IPS-15b (cell line): ENCODE data around the gene UFD1.

ENCODE experiments used
- H3K27me3 ChIP-seq: one replicate; pipeline ENCODE4 v1.6.1; 2013; ENCODE audit warnings: low read length; ENCODE audit not compliant: control insufficient read depth, insufficient read depth
- H3K36me3 ChIP-seq: one replicate; pipeline ENCODE4 v1.6.1; 2013; ENCODE audit warnings: low read length; ENCODE audit not compliant: control insufficient read depth, insufficient read depth
- H3K4me1 ChIP-seq: one replicate; pipeline ENCODE4 v1.6.1; 2013; ENCODE audit warnings: mild to moderate bottlenecking, low read length; ENCODE audit not compliant: control insufficient read depth, insufficient read depth
- H3K4me3 ChIP-seq: one replicate; pipeline ENCODE4 v1.5.1; 2013; ENCODE audit warnings: low read depth, low read length
- H3K9ac ChIP-seq: one replicate; pipeline ENCODE4 v1.6.1; 2013; ENCODE audit warnings: low read depth, mild to moderate bottlenecking, low read length
- H3K9me3 ChIP-seq: one replicate; pipeline ENCODE4 v1.6.1; 2013; ENCODE audit warnings: mild to moderate bottlenecking, low read length; ENCODE audit not compliant: control insufficient read depth, insufficient read depth

Gene UFD1

DNA sequence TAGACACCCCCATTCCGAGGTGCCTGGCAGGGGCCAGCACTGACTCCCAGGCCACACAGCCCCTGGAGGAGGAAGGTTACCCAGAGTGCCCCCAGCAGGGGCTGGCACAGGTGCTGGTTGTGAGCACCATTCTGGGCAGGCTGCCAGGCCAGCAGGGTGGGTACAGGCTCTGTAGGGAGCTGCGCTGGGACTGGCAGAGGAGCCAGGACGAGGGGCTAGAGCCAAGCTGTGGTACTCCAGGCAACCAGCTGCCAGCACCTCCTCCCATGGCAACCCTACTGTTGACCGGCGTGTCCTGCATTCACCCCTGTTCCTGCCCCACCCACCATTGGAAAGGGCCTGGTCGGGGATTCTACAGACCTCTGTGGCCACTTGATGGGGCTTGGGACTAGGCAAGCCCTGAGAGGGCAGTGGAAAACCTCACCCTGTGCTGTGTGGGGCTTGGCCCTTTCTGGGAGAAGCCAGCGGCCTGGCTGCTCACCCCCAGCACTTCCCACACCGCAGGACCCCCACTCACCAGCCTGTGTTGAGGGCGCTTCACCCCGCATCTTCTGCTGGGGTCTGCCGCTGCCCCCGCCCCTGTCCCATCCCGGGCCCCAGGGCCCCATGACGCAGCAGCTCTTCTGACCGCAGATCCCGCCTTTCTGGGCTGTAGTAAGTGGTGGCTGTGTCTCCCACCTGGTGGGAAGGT, 43.3 kb upstream of the UFD1 start:
- H3K4me3 ChIP-seq, result peak overlapping the region; percentile 66

DNA sequence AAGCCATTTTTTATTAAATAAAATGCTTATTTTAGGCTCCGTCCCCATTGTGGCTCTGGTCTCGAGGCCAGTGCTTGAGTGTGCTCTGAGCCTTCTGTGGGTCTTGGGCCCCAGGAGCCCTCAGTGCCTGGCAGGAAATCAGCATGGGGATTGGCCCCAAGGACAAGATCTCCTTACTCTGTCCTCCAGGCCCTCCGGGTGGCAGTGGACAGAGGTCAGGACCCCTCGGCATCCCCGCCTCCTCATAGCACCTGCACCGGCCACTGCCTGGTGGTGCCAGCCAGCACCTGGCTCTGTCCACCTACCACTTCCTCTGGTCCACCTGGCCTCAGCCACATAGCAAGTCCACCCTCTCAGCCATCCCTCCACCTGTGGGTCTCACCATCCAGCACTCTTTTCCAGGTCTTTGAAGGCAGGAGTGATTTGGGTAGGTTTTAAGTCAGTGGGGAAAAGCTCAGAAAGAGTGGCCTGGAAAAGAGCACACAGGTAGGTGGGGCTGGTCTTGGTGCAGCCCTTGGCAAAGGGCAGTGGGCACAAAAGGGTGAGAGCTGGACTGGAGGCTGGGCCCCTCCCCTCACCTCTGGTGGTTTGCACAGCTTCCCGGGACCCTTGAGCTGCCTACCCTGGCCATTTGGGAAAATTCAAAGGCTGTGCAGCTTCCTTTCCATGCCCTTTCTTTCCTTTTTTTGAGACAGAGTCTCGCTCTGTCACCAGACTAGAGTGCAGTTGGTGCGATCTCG, 41.7 kb upstream of the UFD1 start:
- Histone ChIP-seq H3K4me1 (peaks cover 4% of the 10 kb centered on the region), H3K27me3 (peaks cover 24% of the 10 kb centered on the region), H3K9me3 (no peaks in the 10 kb centered on the region), H3K36me3 (peaks cover 16% of the 10 kb centered on the region), H3K9ac (no peak overlapping the region), H3K4me3 (no peak overlapping the region)

More for the DNA sequence above, 43.3 kb upstream of the UFD1 start:
- no peak overlapping the region for H3K9ac ChIP-seq
- H3K9me3 ChIP-seq, result no peaks in the 10 kb centered on the region
- H3K27me3 ChIP-seq, result peaks cover 24% of the 10 kb centered on the region
- H3K4me1 ChIP-seq, result peaks cover 4% of the 10 kb centered on the region
- H3K36me3 ChIP-seq, result peaks cover 4% of the 10 kb centered on the region

DNA sequence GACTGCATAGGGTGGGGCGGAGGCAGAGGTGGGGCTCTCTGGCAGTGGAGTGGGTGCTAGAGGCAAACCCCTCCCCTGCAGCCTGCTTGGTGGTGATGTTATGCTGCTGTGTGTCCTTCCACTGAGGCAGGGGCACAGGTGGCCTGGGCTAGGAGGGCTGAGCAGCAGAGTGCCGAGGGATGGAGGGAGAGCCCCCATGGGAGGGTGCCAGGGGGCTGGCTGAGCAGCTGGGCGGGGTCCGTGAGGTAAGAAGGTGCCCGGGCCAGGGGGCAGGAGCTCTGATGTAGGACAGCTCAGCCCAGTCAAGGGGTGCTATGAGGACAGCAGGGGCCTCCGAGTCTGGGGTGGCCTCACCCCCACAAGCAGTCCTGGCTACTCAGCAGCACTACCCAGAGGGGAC, 41.0 kb upstream of the UFD1 start:
- H3K9ac ChIP-seq, result no peak overlapping the region
- peaks cover 24% of the 10 kb centered on the region for H3K36me3 ChIP-seq

DNA sequence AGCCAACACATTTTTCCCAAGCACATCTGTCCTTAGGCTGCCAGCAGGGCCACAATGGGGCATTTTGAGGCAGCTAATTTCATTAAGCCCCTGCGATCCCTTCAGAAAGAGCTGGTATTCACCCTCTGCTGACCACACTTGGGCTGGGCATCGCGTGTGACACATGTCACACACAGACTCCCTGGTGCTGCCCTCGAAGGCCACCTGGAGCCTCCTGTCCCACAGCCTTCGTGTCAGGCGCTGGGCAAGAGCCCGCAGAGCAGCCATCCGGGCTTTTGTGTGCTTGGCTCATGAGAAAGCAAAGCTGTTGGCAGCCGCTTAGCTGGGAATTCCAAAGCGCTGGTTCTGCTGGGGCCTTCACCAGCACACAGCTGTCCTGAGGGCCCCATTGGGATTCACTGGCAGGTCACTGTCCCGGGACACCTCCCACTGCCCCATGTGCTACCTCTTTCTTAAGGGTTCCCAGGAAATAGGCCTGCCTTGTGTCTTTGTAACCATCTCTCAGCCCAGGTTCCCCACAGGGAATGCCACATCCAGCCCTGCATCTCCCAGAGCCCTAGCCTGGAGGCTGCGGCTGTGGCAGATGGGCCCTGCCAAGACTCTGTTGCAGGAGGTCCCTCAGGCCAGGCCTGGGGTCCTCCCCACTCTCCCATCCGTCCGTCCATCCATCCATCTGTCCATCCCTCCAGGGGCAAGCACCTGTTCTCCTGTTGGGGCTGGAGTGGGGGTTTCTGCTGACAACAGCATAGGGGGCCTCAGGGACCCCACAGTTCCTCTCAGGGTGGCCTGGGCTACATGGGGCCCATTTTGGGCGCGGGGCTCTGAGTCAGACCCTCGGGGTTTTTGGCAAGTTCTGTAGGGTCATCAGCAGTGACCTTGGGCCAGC, 40.3 kb upstream of the UFD1 start:
- Histone ChIP-seq H3K27me3 (peaks cover 17% of the 10 kb centered on the region), H3K36me3 (peaks cover 30% of the 10 kb centered on the region), H3K9me3 (no peaks in the 10 kb centered on the region), H3K4me1 (peaks cover 4% of the 10 kb centered on the region), H3K4me3 (no peak overlapping the region), H3K9ac (no peak overlapping the region)

More for the DNA sequence above, 41.0 kb upstream of the UFD1 start:
- Histone ChIP-seq H3K4me1 (peaks cover 4% of the 10 kb centered on the region), H3K27me3 (peaks cover 20% of the 10 kb centered on the region), H3K9me3 (no peaks in the 10 kb centered on the region), H3K4me3 (no peak overlapping the region)

DNA sequence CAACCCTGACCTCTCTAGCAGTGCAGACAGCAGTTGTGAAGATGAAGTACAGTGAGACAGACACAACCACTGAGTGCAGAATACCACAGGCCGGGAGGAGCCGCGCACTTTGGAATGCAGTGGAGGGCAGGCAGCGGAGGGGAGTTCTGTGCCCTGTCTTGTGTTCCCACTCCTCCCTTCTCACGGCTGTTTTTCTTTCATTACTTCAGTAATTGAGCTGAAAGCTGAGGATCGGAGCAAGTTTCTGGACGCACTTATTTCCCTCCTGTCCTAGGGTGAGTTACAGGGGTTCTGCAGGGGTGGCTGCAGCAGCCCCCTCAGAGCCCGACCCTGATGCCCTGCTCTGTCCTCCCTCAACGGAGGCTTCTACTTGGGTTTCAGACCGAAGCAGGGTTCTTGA, 39.6 kb upstream of the UFD1 start:
- no peak overlapping the region for H3K9ac ChIP-seq
- H3K4me3 ChIP-seq, result no peak overlapping the region
- peaks cover 30% of the 10 kb centered on the region for H3K36me3 ChIP-seq
- peaks cover 13% of the 10 kb centered on the region for H3K27me3 ChIP-seq
- H3K9me3 ChIP-seq, result no peaks in the 10 kb centered on the region
- peaks cover 4% of the 10 kb centered on the region for H3K4me1 ChIP-seq

DNA sequence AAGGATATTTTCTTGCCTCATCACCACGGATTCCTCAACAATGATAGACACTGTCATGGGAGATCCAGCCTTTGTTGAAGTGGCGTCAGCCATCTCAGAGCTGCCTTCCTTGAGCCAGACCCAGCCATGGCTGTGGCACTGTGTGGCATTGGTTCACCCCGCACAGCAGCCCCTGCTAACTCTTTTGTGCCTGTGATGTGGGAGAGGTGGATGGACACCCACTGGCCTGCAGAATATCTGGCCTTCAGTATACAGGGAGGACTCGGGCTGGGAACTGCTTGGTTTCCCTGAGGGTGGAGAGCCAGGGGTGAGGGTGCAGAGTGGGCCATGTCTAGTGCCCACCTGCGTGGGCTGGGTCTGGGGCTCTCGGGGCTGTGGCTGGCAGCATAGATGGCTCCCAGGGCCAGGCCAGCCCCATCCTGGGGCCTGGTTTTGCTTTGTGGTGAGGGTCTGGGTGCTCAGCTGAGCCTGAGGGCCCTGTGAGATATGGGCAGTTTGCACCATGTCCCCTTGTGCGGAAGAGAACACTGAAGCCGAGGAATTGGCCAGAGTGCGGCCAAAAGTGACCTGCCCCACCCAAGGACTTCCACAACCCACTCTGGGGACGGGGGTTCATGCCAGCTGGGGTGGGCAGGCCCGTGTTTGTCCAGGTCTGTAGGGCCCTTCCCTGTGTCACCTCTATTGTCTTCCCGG, 39.1 kb upstream of the UFD1 start:
- Histone ChIP-seq H3K4me3 (no peak overlapping the region), H3K27me3 (peaks cover 10% of the 10 kb centered on the region), H3K4me1 (peaks cover 4% of the 10 kb centered on the region), H3K9me3 (no peaks in the 10 kb centered on the region), H3K36me3 (peaks cover 30% of the 10 kb centered on the region), H3K9ac (no peak overlapping the region)

DNA sequence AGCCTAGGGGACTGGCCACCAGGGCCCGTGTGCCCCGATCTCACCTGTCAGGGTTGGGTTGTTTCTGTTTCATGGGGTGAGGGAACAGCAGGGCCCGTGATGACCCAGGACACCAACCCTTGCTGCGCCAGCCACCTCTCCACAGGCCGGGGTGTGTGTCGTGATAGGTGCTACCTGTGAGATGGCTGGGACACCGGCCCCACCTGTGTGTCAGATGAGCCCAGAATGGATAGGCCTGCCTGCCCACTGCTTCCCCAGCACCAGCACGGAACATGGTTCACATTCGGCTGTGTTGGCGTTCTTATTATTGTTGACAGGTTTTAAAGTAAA, 38.1 kb upstream of the UFD1 start:
- Histone ChIP-seq H3K4me1 (peaks cover 2% of the 10 kb centered on the region), H3K9me3 (no peaks in the 10 kb centered on the region), H3K4me3 (no peak overlapping the region), H3K9ac (no peak overlapping the region), H3K27me3 (peaks cover 3% of the 10 kb centered on the region), H3K36me3 (peaks cover 30% of the 10 kb centered on the region)

DNA sequence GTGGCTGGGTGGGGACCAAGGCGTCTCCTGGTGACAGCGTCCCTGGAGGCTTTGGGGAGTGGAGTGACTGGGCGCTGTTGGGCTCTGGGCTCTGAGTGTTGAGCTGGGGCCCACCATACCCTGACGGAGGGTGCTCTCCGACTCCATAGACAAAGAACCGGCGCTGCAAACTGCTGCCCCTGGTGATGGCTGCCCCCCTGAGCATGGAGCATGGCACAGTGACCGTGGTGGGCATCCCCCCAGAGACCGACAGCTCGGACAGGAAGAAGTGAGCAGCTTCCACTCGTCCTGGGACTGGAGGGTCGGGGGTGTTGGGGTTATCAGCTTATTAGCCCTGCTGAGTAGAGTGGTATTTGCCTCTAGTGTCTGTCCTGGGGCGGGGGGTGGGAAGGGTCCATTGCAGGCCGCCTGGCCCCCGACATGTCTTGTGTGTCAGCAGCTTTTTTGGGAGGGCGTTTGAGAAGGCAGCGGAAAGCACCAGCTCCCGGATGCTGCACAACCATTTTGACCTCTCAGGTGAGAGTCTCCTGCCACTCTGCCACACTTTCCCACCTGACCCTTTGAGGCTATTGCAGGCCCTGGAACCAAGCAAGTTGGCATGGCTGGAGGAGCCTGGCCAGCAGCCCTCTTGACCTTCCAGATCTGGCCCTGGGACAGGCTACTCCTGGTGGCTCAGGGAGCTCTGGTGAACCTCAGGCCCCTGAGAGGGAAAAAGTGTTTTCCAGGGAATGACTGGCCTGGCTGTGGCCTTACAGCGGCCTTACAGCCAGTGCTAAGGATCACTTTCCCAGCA, 37.6 kb upstream of the UFD1 start:
- Histone ChIP-seq H3K36me3 (peaks cover 30% of the 10 kb centered on the region), H3K9me3 (no peaks in the 10 kb centered on the region), H3K27me3 (no peaks in the 10 kb centered on the region), H3K4me1 (no peaks in the 10 kb centered on the region), H3K9ac (no peak overlapping the region), H3K4me3 (no peak overlapping the region)

DNA sequence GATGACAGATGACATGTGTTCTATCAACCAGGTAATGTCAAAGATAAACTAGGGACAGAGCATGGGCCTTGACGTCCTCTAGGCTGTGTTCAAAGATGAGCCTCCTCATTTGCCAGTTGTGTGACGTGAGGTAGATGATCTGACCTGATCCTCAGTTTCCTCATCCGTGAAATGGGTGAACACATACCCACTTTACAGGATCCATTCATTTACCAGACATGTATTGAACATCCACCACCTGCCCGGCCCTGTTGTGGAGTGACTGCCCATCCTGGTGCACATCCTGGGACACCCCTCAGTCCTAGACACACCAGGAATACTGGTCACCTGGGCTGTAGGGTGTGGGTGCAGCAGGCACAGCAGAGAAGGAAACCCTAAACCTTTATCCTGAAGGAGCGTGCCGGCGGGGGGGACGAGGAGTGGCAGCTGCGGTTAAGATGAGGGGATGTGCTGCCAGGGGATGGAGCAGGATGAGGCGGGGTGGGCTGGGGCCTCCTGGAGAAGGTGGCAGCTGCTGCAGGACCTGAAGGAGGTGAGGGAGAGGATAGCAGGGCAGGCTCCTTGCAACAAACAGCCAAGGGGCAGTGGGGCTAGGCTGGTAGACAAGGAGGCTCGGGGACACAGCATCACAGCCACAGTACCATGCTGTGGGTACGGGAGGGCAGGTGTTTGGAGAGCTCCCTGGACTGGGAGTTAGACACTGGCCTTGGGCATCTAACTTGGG, 36.8 kb upstream of the UFD1 start:
- Histone ChIP-seq H3K9ac (no peak overlapping the region), H3K4me3 (no peak overlapping the region), H3K4me1 (no peaks in the 10 kb centered on the region), H3K27me3 (no peaks in the 10 kb centered on the region), H3K36me3 (peaks cover 27% of the 10 kb centered on the region), H3K9me3 (no peaks in the 10 kb centered on the region)

DNA sequence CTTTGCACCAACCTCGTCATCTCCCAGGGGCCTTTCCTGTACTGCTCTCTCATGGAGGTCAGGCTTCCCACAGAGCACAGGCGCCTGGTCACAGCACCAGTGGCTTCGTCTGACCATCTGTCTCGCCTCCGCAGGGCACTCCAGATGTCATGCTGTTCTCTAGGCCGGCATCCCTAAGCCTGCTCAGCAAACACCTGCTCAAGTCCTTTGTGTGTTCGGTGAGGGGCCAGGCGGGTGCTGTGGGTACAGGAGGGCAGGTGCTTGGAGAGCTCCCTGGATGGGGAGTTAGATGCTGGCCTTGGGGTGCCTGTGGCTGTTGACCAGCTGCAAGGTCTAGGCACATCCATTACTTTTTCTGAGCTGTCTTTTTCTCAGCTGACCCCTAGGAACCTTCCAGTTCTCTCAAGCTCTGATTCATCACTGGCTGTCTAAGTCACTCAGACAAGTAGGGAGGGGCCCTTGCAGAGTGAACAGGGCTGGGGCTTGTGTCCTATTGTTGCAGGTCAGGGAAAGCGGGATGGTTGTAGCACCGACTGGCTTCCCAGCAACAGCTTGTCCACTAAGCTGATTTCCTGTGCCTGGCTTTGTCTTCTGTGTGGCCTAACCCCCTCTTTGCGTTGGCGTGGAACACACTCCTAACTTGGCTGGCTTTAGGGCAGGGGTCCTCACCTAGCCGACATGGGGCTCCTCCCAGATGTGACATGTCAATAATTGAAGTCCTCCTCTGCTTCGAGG, 36.0 kb upstream of the UFD1 start:
- no peaks in the 10 kb centered on the region for H3K4me1 ChIP-seq
- peaks cover 27% of the 10 kb centered on the region for H3K36me3 ChIP-seq
- no peak overlapping the region for H3K4me3 ChIP-seq

More for the DNA sequence above, 36.0 kb upstream of the UFD1 start:
- H3K9me3 ChIP-seq, result no peaks in the 10 kb centered on the region
- H3K27me3 ChIP-seq, result no peaks in the 10 kb centered on the region
- no peak overlapping the region for H3K9ac ChIP-seq
